Measurements from ENCODE around the gene H6PD.

Gene H6PD

GRCh38 chr1:9245230-9245619 is 10.7 kb downstream of the H6PD start:
- DNase-seq (ENCODE audit: low read depth) = no peak
- TF ChIP-seq, protein P1, sequence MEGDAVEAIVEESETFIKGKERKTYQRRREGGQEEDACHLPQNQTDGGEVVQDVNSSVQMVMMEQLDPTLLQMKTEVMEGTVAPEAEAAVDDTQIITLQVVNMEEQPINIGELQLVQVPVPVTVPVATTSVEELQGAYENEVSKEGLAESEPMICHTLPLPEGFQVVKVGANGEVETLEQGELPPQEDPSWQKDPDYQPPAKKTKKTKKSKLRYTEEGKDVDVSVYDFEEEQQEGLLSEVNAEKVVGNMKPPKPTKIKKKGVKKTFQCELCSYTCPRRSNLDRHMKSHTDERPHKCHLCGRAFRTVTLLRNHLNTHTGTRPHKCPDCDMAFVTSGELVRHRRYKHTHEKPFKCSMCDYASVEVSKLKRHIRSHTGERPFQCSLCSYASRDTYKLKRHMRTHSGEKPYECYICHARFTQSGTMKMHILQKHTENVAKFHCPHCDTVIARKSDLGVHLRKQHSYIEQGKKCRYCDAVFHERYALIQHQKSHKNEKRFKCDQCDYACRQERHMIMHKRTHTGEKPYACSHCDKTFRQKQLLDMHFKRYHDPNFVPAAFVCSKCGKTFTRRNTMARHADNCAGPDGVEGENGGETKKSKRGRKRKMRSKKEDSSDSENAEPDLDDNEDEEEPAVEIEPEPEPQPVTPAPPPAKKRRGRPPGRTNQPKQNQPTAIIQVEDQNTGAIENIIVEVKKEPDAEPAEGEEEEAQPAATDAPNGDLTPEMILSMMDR (IDR thresholded peaks at IDR 0.05; ENCODE audit: low read depth, low read length, missing control alignments) = no peak
- H3K4me3 ChIP-seq (ENCODE audit: low read depth, low read length) = no peak overlapping the region

DNA sequence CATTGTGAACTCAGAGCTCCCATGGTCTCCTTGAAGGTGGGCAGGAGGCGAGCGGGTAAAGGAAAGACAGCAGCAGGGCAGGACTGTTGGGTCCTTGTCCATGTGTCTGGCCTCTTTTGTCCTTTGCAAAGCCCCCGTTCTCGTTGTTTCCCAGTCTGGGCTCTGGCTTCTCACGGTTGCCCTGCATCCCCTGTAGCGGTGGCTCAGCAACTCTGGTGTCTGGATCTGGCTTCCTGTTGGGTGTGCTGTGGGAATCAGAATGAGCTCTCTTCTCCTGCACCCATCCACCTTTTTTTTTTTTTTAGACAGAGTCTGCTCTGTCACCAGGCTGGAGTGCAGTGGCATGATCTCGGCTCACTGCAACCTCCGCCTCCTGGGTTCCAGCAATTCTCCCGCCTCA is 11.1 kb downstream of the H6PD start:
- DNase-seq (ENCODE audit: low read depth) = no peak
- H3K4me3 ChIP-seq (ENCODE audit: low read depth, low read length) = no peak overlapping the region
- TF ChIP-seq, protein P1 (IDR thresholded peaks at IDR 0.05; ENCODE audit: low read depth, low read length, missing control alignments) = no peak

DNA sequence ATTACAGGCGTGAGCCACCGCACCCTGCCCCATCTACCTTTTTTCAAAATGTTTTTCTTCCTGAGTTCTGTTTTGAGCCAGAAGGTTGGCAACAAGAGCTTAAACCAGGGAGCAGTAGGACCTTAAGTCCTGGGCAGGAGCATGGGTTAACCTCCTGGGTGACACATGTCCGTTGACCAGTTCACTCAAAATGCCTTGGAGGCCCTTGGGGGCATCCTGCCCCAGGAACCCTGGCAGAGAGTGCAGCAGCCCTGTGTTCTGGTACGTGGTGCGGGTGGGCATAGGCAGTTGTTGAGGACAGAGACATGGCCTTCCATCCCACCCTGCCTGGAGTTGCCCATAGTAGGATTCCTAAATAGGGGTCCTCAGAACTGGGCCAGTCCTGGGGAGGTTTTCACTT is 11.6 kb downstream of the H6PD start:
- TF ChIP-seq, protein P1 (IDR thresholded peaks at IDR 0.05; ENCODE audit: low read depth, low read length, missing control alignments) = no peak
- no peak for DNase-seq (ENCODE audit: low read depth)
- H3K4me3 ChIP-seq (ENCODE audit: low read depth, low read length) = no peak overlapping the region

DNA sequence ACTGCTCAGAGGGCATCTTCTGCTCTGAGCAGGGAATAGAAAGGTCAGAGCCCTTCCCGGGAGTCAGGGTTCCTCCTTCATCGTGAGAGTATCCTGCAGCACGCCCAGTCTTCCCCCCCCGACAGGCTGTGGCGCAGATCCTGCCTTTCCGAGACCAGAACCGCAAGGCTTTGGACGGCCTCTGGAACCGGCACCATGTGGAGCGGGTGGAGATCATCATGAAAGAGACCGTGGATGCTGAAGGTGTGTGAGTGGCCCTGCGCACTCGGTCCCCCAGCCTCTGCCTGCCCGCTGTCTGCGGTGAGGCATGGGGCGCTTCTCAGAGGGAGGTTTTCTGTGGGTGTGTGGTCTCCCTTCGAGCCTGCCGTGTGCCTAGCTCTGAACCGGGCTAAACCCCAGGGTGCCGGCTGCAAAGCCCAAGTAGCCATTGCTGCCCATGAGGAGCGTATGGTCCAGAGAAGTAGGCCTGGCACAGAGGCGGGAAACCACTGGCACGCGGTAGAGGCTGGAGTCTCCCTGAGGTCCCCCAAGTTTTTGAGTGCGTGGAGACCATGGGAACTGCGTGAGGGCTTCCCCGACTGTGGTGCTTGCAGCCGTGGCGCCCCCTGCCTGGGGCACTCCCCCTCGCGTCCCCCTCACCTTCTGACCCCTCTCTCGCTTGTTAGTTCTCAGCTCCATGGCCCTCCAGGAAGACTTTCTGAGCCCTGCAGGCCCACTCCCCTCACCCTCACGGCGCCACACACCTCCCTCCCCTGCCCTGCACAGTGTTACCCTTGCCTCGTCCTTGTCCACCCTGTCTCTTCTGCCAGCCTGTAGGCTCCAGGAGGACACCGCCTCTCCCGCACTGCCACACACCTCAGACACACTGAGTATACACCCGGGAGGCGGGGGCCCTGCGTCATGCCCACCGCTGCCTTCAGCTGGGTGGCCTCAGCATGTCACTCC is 12.5 kb downstream of the H6PD start:
- DNase-seq (ENCODE audit: low read depth) = no peak
- TF ChIP-seq, protein P1 (IDR thresholded peaks at IDR 0.05; ENCODE audit: low read depth, low read length, missing control alignments) = no peak
- H3K4me3 ChIP-seq (ENCODE audit: low read depth, low read length) = no peak overlapping the region

- no peak overlapping the region for H3K4me3 ChIP-seq (ENCODE audit: low read depth, low read length)
- DNase-seq (ENCODE audit: low read depth) = no peak
- TF ChIP-seq, protein P1 (IDR thresholded peaks at IDR 0.05; ENCODE audit: low read depth, low read length, missing control alignments) = no peak
Measured at GRCh38 chr1:9247894-9248293, 13.3 kb downstream of the H6PD start.

- H3K4me3 ChIP-seq (ENCODE audit: low read depth, low read length) = no peak overlapping the region
- DNase-seq (ENCODE audit: low read depth) = no peak
- TF ChIP-seq, protein P1 (IDR thresholded peaks at IDR 0.05; ENCODE audit: low read depth, low read length, missing control alignments) = no peak
Measured at GRCh38 chr1:9248341-9249262, 14.0 kb downstream of the H6PD start.
